Gastroesophageal sphincter (tissue), 4 donors: ENCODE measurements around the gene ABCF1. TPM values are rescaled to one million over a fixed set of nuclear protein-coding genes. Genes with fewer than 3 reads are reported as not detected.

Experiments used
- ATAC-seq: fragments of 150-250 bp; one replicate; pipeline ENCODE4 v1.9.1; 2016; ENCODE audit warnings: mild to moderate bottlenecking, moderate library complexity
- H3K27ac ChIP-seq, 4 donors: fragments of 200-600 bp; sonication (generic) in 3 of 4; 1 replicate in 3 of 4; 2 replicates in 1 of 4; pipeline ENCODE4 v1.5.1; 2016 to 2019
- H3K27me3 ChIP-seq: fragments of 200-600 bp; sonication (generic); one replicate; pipeline ENCODE4 v1.5.1; 2019
- H3K36me3 ChIP-seq, 2 donors: fragments of 200-600 bp; sonication (generic); one replicate each; pipeline ENCODE4 v1.5.1; 2019; ENCODE audit warnings: control low read depth in 1 of 2
- H3K4me1 ChIP-seq, 3 donors: fragments of 200-600 bp; sonication (generic); 1 replicate in 2 of 3; 2 replicates in 1 of 3; pipeline ENCODE4 v1.5.1; 2016 to 2019; ENCODE audit warnings: control low read depth in 2 of 3
- H3K4me3 ChIP-seq, 2 donors: fragments of 200-600 bp; sonication (generic); one replicate each; pipeline ENCODE4 v1.5.1; 2019; ENCODE audit warnings: mild to moderate bottlenecking in 1 of 2, moderate library complexity in 1 of 2
- H3K9me3 ChIP-seq, 3 donors: fragments of 200-600 bp; sonication (generic); one replicate each; pipeline ENCODE4 v1.5.1; 2017 to 2019; ENCODE audit warnings: control low read depth in 2 of 3
- EP300 ChIP-seq: sonication (generic); formaldehyde crosslinking; IDR thresholded peaks from one replicate; pipeline ENCODE4 v1.6.1; 2017; ENCODE audit warnings: antibody characterized with exemption, mild to moderate bottlenecking
- POLR2A ChIP-seq, 2 donors: fragments of 450-650 bp; IDR thresholded peaks; one replicate each; pipeline ENCODE4 v1.6.1; 2017; ENCODE audit warnings: antibody characterized with exemption in 2 of 2, mild to moderate bottlenecking in 2 of 2, moderate library complexity in 1 of 2
- POLR2AphosphoS5 ChIP-seq: sonication (generic); formaldehyde crosslinking; IDR thresholded peaks from one replicate; pipeline ENCODE4 v1.6.1; 2017; ENCODE audit warnings: antibody characterized with exemption
- WGBS, 2 donors: methylation state at CpG; one replicate each; pipeline ENCODE4 v1.1.5; 2018; ENCODE audit warnings: low coverage in 1 of 2; 5-methylcytosine and 5-hydroxymethylcytosine counted together
- total RNA-seq, 4 donors: library from RNA; depleted of rRNA; stranded (reverse); fragments of >200 nt; gene quantifications; one replicate each; pipeline ENCODE4 v1.1.0, GENCODE V29; 2016
- TF ChIP-seq, protein P1 (sequence below), 4 experiments: fragments of 200-600 bp in 2 of 4; fragments of 450-650 bp in 2 of 4; sonication (generic) in 1 of 4; IDR thresholded peaks; one replicate each; pipeline ENCODE4 v1.5.1; 2017 to 2019; ENCODE audit warnings: antibody characterized with exemption in 4 of 4, mild to moderate bottlenecking in 2 of 4, moderate library complexity in 2 of 4

The ABCF1 gene
- total RNA-seq, 4 donors from 2014 or later = 42.8 to 63.6 (median 47.4) TPM

DNA sequence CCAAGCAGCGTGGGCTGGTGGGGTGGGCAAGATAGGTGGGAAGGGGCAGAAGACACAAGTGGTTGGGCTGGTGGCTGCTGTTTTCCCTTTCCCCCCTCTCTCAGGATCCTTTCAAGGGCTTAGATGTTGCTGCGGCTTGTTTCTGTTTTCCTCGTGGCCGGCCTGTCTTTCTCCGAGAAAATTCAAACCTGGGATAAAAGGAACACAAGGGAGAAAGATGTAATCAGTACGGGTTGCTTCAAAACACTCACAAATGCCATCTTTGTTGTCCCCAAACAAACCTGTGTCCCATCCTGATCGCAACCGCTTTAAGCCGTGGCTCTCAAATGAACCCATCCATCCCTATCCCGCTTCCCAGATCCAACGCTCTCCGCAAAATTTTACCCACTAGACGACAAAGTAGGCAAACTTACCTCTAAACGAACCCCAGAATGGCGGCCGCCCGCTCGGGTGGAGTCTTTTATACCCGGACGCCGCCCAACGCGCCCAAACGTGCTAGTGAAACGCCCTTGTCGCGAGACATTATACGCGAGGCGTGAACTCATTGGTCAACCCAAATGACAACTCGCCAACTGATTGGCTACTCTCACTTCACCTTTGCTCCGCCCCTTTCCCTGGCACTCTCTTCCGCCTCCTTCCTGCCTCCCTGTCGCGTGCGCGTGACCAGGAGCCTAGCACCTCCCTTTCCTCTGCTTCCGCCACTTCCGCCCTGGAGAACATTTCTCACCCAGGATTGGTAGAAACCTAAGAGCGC, 45.7 kb downstream of the ABCF1 start, which contains the start of gene PPP1R10:
TSS of gene PPP1R10 (minus strand) at position 433 of the 754 bp plus-strand sequence. CDS start 7,299 bp downstream, outside the sequence.
- peaks cover 0 to 36% of the 10 kb centered on the region in 2 donors for H3K36me3 ChIP-seq
- H3K27me3 ChIP-seq = no peaks in the 10 kb centered on the region
- peak within 1 kb of the TSS; percentile 76 to 85 for H3K4me3 ChIP-seq
- peak within 1 kb of the TSS; percentile 92 to 99 (median 97) for H3K27ac ChIP-seq
- H3K4me1 ChIP-seq = peaks cover 25 to 47% (median 26%) of the 10 kb centered on the region in 3 donors
- TF ChIP-seq POLR2AphosphoS5 = peak; percentile 100
- no peak for TF ChIP-seq EP300
- TF ChIP-seq POLR2A (IDR thresholded peaks at IDR 0.05) = peak; percentile 99
- TF ChIP-seq, protein P1, sequence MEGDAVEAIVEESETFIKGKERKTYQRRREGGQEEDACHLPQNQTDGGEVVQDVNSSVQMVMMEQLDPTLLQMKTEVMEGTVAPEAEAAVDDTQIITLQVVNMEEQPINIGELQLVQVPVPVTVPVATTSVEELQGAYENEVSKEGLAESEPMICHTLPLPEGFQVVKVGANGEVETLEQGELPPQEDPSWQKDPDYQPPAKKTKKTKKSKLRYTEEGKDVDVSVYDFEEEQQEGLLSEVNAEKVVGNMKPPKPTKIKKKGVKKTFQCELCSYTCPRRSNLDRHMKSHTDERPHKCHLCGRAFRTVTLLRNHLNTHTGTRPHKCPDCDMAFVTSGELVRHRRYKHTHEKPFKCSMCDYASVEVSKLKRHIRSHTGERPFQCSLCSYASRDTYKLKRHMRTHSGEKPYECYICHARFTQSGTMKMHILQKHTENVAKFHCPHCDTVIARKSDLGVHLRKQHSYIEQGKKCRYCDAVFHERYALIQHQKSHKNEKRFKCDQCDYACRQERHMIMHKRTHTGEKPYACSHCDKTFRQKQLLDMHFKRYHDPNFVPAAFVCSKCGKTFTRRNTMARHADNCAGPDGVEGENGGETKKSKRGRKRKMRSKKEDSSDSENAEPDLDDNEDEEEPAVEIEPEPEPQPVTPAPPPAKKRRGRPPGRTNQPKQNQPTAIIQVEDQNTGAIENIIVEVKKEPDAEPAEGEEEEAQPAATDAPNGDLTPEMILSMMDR (IDR thresholded peaks at IDR 0.05) = no peak
- peak; percentile 92 for ATAC-seq
- H3K9me3 ChIP-seq = no peaks in the 10 kb centered on the region
- WGBS, 2 donors = 0 to 1% methylated on average over 30 to 40 of the region's 40 CpGs

DNA sequence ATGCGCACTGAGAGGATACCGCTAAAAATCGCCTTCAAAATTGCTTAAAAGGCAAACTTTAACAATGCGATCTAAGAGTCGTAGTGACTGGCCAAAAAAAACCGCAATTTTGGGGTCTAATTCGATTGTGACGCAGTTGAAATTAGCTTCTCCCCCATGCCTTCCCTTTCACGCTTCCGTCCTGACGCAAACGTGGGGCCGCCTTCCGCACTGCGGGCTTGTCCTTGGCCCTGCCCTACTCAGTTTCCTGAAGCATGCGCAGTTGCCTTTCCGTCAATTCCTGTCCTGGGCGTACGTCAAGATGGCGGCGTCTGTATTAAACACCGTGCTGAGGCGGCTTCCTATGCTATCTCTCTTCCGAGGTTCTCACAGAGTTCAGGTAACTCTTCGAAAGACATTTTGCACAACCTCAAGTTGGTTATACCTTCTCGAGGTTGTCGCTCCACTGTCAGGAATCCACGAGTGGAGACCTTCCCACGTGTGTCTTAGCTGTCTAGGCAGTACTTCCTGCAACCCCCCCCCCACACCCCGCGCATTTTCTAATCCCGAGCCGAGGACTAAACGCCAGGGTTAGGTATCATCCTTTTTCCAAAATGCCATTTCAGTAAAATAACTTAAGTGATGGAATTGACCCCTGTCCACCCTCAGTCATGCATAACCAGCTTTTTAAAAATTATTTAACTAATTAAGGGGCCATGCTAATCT, 46.5 kb downstream of the ABCF1 start, which contains the start of gene MRPS18B:
TSS of gene MRPS18B (plus strand) at position 276 of the 705 bp plus-strand sequence. CDS start at position 302, 26 bp downstream.
- Histone ChIP-seq H3K4me3 (peak within 1 kb of the TSS; percentile 76 to 85), H3K27me3 (no peaks in the 10 kb centered on the region), H3K4me1 (peaks cover 19 to 40% (median 19%) of the 10 kb centered on the region in 3 donors), H3K9me3 (no peaks in the 10 kb centered on the region), H3K36me3 (peaks cover 0 to 43% of the 10 kb centered on the region in 2 donors), H3K27ac (peak within 1 kb of the TSS; percentile 92 to 99 (median 97))
- 0% methylated on average over 4 to 32 of the region's 34 CpGs for whole genome bisulfite sequencing, 2 donors
- peak; percentile 92 for ATAC-seq
- TF ChIP-seq EP300 (no peak), POLR2AphosphoS5 (peak; percentile 88), POLR2A (IDR thresholded peaks at IDR 0.05) (peak; percentile 66)
- TF ChIP-seq, protein P1 (IDR thresholded peaks at IDR 0.05) = no peak

DNA sequence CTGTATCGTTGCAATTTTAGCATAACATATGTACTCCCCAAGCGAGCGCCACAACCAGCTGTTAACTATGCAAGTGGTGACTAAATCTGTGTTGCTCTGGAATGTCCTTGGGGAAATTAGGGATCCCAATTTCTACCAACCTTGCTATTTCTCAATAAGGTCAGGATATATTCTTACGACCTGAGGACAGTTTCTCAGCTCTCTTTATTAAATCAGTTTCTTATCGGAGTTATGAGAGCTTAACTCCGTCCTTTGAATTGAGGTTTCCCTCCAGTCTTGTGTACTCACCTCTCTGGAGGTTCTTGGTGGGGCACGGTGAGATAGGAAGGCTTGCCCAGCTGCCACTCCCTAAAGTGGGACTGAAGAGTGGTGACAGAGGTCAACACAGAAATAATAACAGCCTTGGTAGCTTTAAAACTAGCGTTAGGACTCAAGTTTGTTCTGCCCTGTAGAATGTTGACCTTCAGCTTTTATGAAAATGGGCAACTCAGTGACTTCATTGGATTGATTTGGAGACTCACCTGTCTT, 47.1 kb downstream of the ABCF1 start:
- peaks cover 13 to 33% (median 13%) of the 10 kb centered on the region in 3 donors for H3K4me1 ChIP-seq
- H3K4me3 ChIP-seq = peak overlapping the region; percentile 59 to 70
- no peak for ATAC-seq
- peak overlapping the region; percentile 39 to 95 (median 90) for H3K27ac ChIP-seq
- no peaks in the 10 kb centered on the region for H3K27me3 ChIP-seq
- WGBS, 2 donors = 5 to 17% methylated on average over 6 to 8 of the region's 8 CpGs
- peaks cover 0 to 49% of the 10 kb centered on the region in 2 donors for H3K36me3 ChIP-seq
- H3K9me3 ChIP-seq = no peaks in the 10 kb centered on the region
- TF ChIP-seq EP300 (no peak), POLR2A (IDR thresholded peaks at IDR 0.05) (no peak)
- TF ChIP-seq, protein P1 (IDR thresholded peaks at IDR 0.05) = no peak

DNA sequence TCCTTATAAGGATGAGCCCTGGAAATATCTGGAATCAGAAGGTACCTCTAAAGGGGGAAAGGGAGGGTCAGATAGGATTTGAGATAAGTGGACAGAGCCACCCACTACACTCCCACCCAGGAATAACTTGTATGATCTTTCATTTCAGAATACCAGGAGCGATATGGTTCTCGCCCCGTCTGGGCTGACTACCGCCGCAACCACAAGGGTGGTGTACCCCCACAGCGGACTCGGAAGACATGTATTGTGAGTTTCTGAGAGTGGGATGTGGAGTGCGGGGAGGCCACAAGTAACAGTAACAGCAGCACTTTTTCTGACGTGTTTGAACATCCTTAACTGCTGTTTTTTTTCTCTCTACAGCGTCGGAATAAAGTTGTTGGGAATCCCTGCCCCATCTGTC, 48.3 kb downstream of the ABCF1 start:
- peaks cover 3 to 21% (median 8%) of the 10 kb centered on the region in 3 donors for H3K4me1 ChIP-seq
- peak overlapping the region in 3 of 4 donors; percentile 19 to 95 (median 92) for H3K27ac ChIP-seq
- 83 to 92% methylated on average over 4 to 7 of the region's 11 CpGs for WGBS, 2 donors
- TF ChIP-seq, protein P1 (IDR thresholded peaks at IDR 0.05) = no peak
- no peak for TF ChIP-seq EP300
- TF ChIP-seq POLR2A (IDR thresholded peaks at IDR 0.05) = no peak
- no peak for TF ChIP-seq POLR2AphosphoS5
- ATAC-seq = no peak
- H3K27me3 ChIP-seq = no peaks in the 10 kb centered on the region
- H3K9me3 ChIP-seq = no peaks in the 10 kb centered on the region
- H3K4me3 ChIP-seq = no peak overlapping the region
- H3K36me3 ChIP-seq = peaks cover 0 to 62% of the 10 kb centered on the region in 2 donors
